Measurements from ENCODE around the gene C11orf97. TPM values are rescaled to one million over a fixed set of nuclear protein-coding genes. Genes with fewer than 3 reads are reported as not detected.

Gene C11orf97
- total and polyA plus RNA-seq, 9 of the 15 experiments (the other 6 are each of a cell fraction or from before 2014, with no cell fraction given) = not detected

DNA sequence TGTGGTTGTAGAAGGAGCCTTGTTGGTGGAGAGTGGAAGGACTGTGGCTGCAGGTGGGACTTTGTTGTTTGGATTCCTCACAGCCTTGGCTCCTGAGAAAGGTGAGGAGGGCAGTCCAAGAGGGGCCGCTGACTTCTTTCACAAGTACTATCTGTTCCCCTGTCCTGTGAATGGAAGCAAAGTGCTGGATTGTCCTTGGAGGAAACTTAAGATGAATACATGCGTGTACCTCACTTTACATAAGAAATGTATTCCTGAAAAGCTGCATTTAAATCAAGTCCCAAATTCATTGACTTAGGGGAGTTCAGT is 33.9 kb downstream of the C11orf97 start (continued):
- no peak for TF ChIP-seq HNRNPK (IDR thresholded peaks at IDR 0.05; ENCODE audit: low read depth, low read length, poor library complexity, severe bottlenecking)

GRCh38 chr11:94546886-94547285 is 34.6 kb downstream of the C11orf97 start:
- POLR2A ChIA-PET = interaction anchor here (0.9 to 1.9 kb wide), 3 partner anchors 12 to 17 kb away, joined by 3 to 5 read pairs (median 3); no protein-coding TSS in a partner anchor
- H3K9me3 ChIP-seq (replicated peaks; ENCODE audit: control insufficient read depth, insufficient read depth, low read depth, low read length) = no peaks in the 10 kb centered on the region
- no peak for DNase-seq (ENCODE audit: extremely low read depth in 1 of 4, low spot score in 3 of 4)
- no peaks in the 10 kb centered on the region; the same call in 1 of the 2 replicates for H4K20me1 ChIP-seq (replicated peaks; ENCODE audit: control insufficient read depth, insufficient read depth, low read length)
- no peaks in the 10 kb centered on the region for H3K9me1 ChIP-seq (ENCODE audit: control insufficient read depth, insufficient read depth, low read length)
- H3K4me1 ChIP-seq (replicated peaks in 1 of 2; ENCODE audit: control insufficient read depth in 2 of 2, insufficient read depth in 2 of 2, low read length in 2 of 2) = peaks cover 33 to 35% of the 10 kb centered on the region in 2 experiments; a peak in 4 of 5 replicates
- intact Hi-C loops (cut with micrococcal nuclease) (no loop called here), in situ Hi-C loops (cut with MboI) (no loop called here)
- H3K9ac ChIP-seq (ENCODE audit: insufficient read depth in 1 of 2, low read depth in 2 of 2, low read length in 2 of 2) = no peak overlapping the region
- no peak for ATAC-seq
- TF ChIP-seq ZNF24 (IDR thresholded peaks at IDR 0.05) (no peak), KLF10 (CRISPR knock-in tag; IDR thresholded peaks at IDR 0.05) (no peak), THRAP3 (IDR thresholded peaks at IDR 0.05; ENCODE audit: borderline replicate concordance) (no peak), GTF2E2 (tag; IDR thresholded peaks at IDR 0.05) (no peak), PHB (CRISPR knock-in tag; IDR thresholded peaks at IDR 0.05) (no peak), ZNF232 (CRISPR knock-in tag; IDR thresholded peaks at IDR 0.05) (no peak), SAP30 (IDR thresholded peaks at IDR 0.05; ENCODE audit: borderline replicate concordance, insufficient read depth, low read depth, low read length, poor library complexity, severe bottlenecking) (no peak), SREBF1 (IDR thresholded peaks at IDR 0.05; ENCODE audit: borderline replicate concordance, low read depth, low read length) (no peak)
- TF ChIP-seq, protein P1, sequence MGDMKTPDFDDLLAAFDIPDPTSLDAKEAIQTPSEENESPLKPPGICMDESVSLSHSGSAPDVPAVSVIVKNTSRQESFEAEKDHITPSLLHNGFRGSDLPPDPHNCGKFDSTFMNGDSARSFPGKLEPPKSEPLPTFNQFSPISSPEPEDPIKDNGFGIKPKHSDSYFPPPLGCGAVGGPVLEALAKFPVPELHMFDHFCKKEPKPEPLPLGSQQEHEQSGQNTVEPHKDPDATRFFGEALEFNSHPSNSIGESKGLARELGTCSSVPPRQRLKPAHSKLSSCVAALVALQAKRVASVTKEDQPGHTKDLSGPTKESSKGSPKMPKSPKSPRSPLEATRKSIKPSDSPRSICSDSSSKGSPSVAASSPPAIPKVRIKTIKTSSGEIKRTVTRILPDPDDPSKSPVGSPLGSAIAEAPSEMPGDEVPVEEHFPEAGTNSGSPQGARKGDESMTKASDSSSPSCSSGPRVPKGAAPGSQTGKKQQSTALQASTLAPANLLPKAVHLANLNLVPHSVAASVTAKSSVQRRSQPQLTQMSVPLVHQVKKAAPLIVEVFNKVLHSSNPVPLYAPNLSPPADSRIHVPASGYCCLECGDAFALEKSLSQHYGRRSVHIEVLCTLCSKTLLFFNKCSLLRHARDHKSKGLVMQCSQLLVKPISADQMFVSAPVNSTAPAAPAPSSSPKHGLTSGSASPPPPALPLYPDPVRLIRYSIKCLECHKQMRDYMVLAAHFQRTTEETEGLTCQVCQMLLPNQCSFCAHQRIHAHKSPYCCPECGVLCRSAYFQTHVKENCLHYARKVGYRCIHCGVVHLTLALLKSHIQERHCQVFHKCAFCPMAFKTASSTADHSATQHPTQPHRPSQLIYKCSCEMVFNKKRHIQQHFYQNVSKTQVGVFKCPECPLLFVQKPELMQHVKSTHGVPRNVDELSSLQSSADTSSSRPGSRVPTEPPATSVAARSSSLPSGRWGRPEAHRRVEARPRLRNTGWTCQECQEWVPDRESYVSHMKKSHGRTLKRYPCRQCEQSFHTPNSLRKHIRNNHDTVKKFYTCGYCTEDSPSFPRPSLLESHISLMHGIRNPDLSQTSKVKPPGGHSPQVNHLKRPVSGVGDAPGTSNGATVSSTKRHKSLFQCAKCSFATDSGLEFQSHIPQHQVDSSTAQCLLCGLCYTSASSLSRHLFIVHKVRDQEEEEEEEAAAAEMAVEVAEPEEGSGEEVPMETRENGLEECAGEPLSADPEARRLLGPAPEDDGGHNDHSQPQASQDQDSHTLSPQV (IDR thresholded peaks at IDR 0.05) = no peak
- CTCF ChIA-PET (ENCODE audit: low intra/inter-chr PET ratio) = no interaction called here
- H3K27ac ChIP-seq (ENCODE audit: extremely low read depth, low read depth, low read length) = no peak overlapping the region
- peaks cover 13% of the 10 kb centered on the region; the same call in 2 of the 3 replicates for H3K36me3 ChIP-seq (ENCODE audit: control insufficient read depth, insufficient read depth, low read length)
- no peak for FAIRE-seq
- H3K79me2 ChIP-seq (ENCODE audit: control insufficient read depth, insufficient read depth, low read length) = peaks cover 32% of the 10 kb centered on the region
- H3K27me3 ChIP-seq (ENCODE audit: control insufficient read depth in 2 of 2, insufficient read depth in 2 of 2, low read length in 2 of 2) = no peaks in the 10 kb centered on the region
- no peak overlapping the region for H2AFZ ChIP-seq (ENCODE audit: low read depth, low read length)
- peak overlapping the region; percentile 39; the same call in 1 of the 2 replicates for H3K4me2 ChIP-seq (ENCODE audit: insufficient read depth, low read length)
- WGBS (ENCODE audit: insufficient coverage, low coverage, missing lambda C conversion rate) = 85% methylated on average over 1 of the region's 1 CpG
- H3K4me3 ChIP-seq = no peak overlapping the region
- BruUV-seq (replicated peaks) = no TSS peak
